ENCODE results near the gene HPS1.

DNA sequence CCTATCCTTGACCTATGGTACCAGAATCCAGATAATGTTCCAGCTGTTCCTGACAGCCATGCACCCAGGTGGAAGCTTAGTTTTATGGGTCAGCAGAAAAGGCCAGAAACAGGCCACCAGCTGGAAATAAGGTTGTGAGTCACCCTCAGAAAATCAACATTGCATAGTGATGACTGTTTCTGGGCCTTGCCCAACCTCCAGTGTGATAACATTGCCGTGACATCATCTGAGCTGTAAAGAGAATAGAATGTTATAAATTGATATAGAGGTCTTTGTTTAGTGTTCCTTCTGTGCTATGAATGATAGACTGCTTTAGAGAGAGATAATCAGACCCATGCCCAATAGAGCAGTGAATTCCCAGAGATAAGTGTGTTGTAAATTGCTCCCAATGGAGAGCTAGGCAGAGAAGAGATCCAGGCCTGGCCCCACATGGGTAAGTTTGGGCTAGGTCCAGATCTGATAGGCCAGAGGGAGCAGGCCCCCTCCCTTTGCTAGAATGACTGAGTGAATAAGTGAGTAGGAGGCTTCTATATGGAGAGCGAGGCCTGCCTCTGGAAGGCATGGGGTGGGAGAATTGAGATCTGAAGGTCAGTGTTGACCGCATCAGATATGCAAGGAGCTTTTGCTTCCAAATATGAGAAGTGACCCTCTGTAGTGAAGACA lies 14.2 kb upstream of the HPS1 start:
- no peak for TF ChIP-seq CTCF (IDR thresholded peaks at IDR 0.05)
- no peak for TF ChIP-seq POLR2A (IDR thresholded peaks at IDR 0.05)

Data from heart left ventricle (tissue), 13 donors.